C4-2B (cell line): ENCODE results near the gene NSFL1C.

Experiments used
- CTCF ChIP-seq: fragments of 450-650 bp; conservative IDR thresholded peaks from 2 replicates; pipeline ENCODE4 v1.5.1; 2017; ENCODE audit warnings: mild to moderate bottlenecking
- ZFX ChIP-seq: fragments of 450-650 bp; IDR thresholded peaks from 2 replicates; pipeline ENCODE4 v1.6.1; 2017

GRCh38 chr20:1434571-1435336, 31.9 kb downstream of the NSFL1C start:
- no peak for TF ChIP-seq CTCF
- no peak for TF ChIP-seq ZFX
